ENCODE results near the gene PRSS27.

GRCh38 chr16:2692948-2693651 lies 26.9 kb downstream of the PRSS27 start:
- TF ChIP-seq CTCF (IDR thresholded peaks at IDR 0.05), result no peak
- TF ChIP-seq EP300 (IDR thresholded peaks at IDR 0.05), result no peak
